Left ventricle myocardium inferior (tissue), 1 donor: ENCODE results near the gene TMEM14A. TPM values are rescaled to one million over a fixed set of nuclear protein-coding genes. Genes with fewer than 3 reads are reported as not detected.

Source experiments
- DNase-seq: peaks from one replicate; pipeline ENCODE4 v3.0.0-alpha.2; 2020
- H3K27ac ChIP-seq: fragments of 200-600 bp; replicated peaks from 2 replicates; pipeline ENCODE4 v1.8.0; 2021
- H3K27me3 ChIP-seq: fragments of 200-600 bp; 2 replicates; pipeline ENCODE4 v1.8.0; 2021; ENCODE audit warnings: low read depth
- H3K36me3 ChIP-seq: fragments of 200-600 bp; 2 replicates; pipeline ENCODE4 v1.8.0; 2021
- H3K4me1 ChIP-seq: fragments of 200-600 bp; 2 replicates; pipeline ENCODE4 v1.8.0; 2021
- H3K4me3 ChIP-seq: fragments of 200-600 bp; 2 replicates; pipeline ENCODE4 v1.8.0; 2021; ENCODE audit warnings: mild to moderate bottlenecking, moderate library complexity
- H3K9me3 ChIP-seq: fragments of 200-600 bp; replicated peaks from 2 replicates; pipeline ENCODE4 v1.8.0; 2021
- intact Hi-C: fragments of 100-400 bp; cut with micrococcal nuclease; formaldehyde crosslinking; loops from one replicate; pipeline ENCODE4 v1.11.0; 2022
- total RNA-seq: library from RNA; stranded (reverse); fragmentation: NEBNext Ultra II Directional; extraction: Animal tissue kit (Norgen Biotek cat#: 25700); gene quantifications from one replicate; pipeline ENCODE4 v1.2.1, GENCODE V29; 2021
- TF ChIP-seq, protein P1 (sequence below): fragments of 200-600 bp; IDR thresholded peaks from 2 replicates; pipeline ENCODE4 v1.8.0; 2021; ENCODE audit warnings: antibody characterized with exemption, mild to moderate bottlenecking, borderline replicate concordance
- donor health status: DM: no; HTN: yes; CAD: no; lungs with severe emphysema.

TMEM14A gene
- total RNA-seq, 1 donor from 2014 or later: 10.9 TPM

DNA sequence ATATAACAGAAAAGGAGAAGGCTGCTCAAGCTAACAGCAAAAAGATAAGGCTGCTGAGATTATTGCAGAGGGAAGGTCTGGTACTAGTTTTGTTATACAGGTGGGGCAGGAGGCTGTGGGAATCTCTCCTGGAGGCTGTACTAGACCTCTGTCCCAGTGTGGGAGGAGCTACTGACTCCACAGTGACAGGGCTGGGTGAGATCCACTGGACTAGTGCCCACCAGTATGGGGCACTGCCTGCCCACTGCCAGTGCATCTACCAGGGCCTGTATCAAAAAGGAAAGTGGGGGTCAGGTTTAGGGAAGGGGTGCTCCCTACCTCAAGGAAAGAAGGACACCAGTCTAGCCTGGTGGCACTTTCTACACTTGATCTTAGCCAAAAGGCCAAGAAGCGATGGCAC lies 62.3 kb downstream of the TMEM14A start:
- no peak overlapping the region for H3K4me3 ChIP-seq
- H3K27me3 ChIP-seq: no peaks in the 10 kb centered on the region
- H3K4me1 ChIP-seq: no peaks in the 10 kb centered on the region
- H3K9me3 ChIP-seq: no peaks in the 10 kb centered on the region
- no peak overlapping the region for H3K27ac ChIP-seq
- TF ChIP-seq, protein P1, sequence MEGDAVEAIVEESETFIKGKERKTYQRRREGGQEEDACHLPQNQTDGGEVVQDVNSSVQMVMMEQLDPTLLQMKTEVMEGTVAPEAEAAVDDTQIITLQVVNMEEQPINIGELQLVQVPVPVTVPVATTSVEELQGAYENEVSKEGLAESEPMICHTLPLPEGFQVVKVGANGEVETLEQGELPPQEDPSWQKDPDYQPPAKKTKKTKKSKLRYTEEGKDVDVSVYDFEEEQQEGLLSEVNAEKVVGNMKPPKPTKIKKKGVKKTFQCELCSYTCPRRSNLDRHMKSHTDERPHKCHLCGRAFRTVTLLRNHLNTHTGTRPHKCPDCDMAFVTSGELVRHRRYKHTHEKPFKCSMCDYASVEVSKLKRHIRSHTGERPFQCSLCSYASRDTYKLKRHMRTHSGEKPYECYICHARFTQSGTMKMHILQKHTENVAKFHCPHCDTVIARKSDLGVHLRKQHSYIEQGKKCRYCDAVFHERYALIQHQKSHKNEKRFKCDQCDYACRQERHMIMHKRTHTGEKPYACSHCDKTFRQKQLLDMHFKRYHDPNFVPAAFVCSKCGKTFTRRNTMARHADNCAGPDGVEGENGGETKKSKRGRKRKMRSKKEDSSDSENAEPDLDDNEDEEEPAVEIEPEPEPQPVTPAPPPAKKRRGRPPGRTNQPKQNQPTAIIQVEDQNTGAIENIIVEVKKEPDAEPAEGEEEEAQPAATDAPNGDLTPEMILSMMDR: no peak
- intact Hi-C loops: no loop called here
- H3K36me3 ChIP-seq: no peaks in the 10 kb centered on the region
- no peak for DNase-seq

GRCh38 chr6:52734072-52734471 lies 63.2 kb downstream of the TMEM14A start:
- H3K9me3 ChIP-seq: no peaks in the 10 kb centered on the region
- no peaks in the 10 kb centered on the region for H3K4me1 ChIP-seq
- H3K27me3 ChIP-seq: no peaks in the 10 kb centered on the region
- no peaks in the 10 kb centered on the region for H3K36me3 ChIP-seq
- TF ChIP-seq, protein P1: no peak
- no peak overlapping the region for H3K27ac ChIP-seq
- intact Hi-C loops: no loop called here
- no peak overlapping the region for H3K4me3 ChIP-seq
- no peak for DNase-seq

DNA sequence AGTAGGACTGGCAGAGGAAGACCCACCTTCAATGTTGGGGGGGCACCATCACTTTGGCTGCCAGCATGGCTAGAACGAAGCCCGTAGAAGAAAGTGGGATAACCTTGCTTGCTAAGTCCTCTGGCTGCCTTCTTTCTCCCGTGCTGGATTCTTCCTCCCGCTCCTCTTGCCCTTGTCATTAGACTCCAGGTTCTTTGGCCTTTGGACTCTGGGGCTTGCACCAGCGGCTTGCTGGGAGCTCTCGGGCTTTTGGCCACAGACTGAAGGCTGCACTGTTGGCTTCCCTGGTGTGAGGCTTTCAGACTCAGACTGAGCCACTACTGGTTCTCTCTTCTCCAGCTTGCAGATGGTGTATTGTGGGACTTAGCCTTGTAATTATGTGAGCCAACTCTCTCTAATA lies 64.2 kb downstream of the TMEM14A start:
- DNase-seq: no peak
- no peak overlapping the region for H3K4me3 ChIP-seq
- intact Hi-C loops: no loop called here
- H3K27ac ChIP-seq: no peak overlapping the region
- H3K4me1 ChIP-seq: no peaks in the 10 kb centered on the region
- H3K36me3 ChIP-seq: no peaks in the 10 kb centered on the region
- no peaks in the 10 kb centered on the region for H3K27me3 ChIP-seq
- peaks cover 5% of the 10 kb centered on the region for H3K9me3 ChIP-seq
- TF ChIP-seq, protein P1: no peak

GRCh38 chr6:52736145-52736544 lies 65.2 kb downstream of the TMEM14A start:
- H3K27ac ChIP-seq: no peak overlapping the region
- intact Hi-C loops: no loop called here
- TF ChIP-seq, protein P1: no peak
- H3K4me1 ChIP-seq: no peaks in the 10 kb centered on the region
- DNase-seq: no peak
- no peaks in the 10 kb centered on the region for H3K36me3 ChIP-seq
- no peak overlapping the region for H3K4me3 ChIP-seq
- H3K27me3 ChIP-seq: no peaks in the 10 kb centered on the region
- H3K9me3 ChIP-seq: peaks cover 16% of the 10 kb centered on the region

Other genes with a start within 250 kb of the TMEM14A start
- gene TRAM2, start 94.1 kb upstream of the TMEM14A start, total RNA-seq: 11.0 TPM
- gene GSTA2, start 92.4 kb downstream of the TMEM14A start, total RNA-seq: not detected
- not detected for gene GSTA1, start 132.7 kb downstream of the TMEM14A start, total RNA-seq
- not detected for gene GSTA5, start 169.7 kb downstream of the TMEM14A start, total RNA-seq
- gene GSTA3, start 238.6 kb downstream of the TMEM14A start, total RNA-seq: not detected